CMK (cell line): ENCODE results near the gene ARTN.

Experiments used
- DNase-seq: peaks from one replicate; pipeline ENCODE4 v3.0.0-alpha.2; 2010; ENCODE audit warnings: low read depth

Gene ARTN

DNA sequence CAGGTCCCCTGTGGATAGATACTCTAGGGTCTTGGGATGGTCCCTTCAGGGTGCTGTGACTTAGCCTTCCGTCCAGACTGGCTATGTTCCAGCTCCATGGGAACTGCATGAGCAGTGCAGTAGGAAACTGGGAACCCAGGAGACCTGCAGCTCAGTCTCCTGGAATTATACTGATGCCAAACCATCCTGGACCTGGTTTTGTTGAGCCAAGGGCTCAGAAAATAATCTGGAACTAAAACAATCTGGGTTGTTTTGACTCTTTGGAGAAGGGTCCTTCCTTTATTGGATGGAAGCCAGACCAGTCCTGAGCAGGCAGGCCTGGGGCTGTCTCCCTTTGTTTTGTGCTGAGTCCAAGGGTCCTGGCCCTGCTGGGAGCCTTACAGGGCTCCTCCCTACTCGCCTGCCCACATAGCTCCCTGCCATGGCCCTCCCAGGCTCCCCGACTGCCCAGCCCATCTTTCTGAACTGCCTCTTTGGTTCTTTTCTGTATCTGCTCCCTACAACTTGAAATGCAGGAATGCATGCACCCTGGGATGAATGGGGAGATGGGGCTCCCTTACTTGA lies 14.4 kb downstream of the ARTN start:
- DNase-seq, result no peak

DNA sequence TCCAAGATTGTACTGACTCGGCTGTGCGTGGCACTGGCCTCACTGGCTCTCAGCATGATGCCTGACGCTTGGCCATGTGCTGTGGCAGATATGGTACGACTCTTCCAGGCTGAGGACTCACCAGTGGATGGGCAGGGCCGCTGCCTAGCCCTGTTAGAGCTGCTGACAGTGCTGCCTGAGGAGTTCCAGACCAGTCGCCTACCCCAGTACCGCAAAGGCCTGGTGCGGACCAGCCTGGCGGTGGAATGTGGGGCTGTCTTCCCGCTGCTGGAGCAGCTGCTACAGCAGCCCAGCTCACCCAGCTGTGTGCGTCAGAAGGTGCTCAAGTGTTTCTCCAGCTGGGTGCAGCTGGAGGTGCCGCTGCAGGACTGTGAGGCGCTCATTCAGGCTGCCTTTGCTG lies 16.1 kb downstream of the ARTN start:
- no peak for DNase-seq

DNA sequence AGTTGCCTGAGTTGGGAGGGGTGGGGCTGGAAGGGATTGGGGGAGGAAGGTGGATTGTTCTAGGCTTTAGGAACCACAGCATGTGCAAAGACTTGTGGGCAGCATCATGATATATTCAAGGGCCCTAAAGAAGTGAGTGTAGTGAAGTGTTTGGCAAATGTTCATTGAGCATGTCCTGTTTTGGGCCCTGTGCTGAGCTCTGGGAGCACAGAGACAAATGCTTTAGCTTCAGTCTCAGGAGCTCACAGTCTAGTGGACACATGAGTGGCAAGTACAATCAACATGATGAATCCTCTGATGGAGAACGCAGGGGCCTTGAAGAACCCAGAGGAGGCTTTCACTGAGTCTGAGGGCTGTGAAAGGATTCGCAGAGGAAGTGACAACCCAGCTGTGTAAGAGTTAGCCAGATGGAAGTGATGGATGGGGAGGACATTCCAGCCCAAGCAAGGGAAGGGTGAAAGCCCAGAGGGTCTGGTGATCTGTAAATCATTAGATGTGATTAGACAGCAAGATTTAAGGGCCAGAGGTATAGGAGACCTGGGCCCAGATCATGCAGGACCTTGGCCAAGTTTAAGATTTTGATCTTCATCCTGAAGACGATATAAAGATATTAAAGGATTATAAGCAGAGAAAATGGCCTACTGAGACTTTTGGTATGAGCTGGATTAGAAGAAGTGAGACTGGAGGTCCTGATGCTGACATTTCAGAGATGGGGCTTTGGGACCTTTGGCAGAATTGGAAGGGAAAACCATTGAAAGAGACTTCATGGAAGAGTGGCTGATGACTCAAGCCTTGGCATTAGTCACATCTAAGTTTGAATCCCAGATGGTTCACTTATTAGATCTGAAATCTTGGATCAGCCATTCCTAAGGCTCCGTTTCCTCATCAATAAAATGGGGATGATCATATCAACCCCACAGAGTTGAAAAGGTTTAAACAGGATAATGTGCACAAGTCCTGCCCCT lies 17.7 kb downstream of the ARTN start:
- DNase-seq, result no peak

DNA sequence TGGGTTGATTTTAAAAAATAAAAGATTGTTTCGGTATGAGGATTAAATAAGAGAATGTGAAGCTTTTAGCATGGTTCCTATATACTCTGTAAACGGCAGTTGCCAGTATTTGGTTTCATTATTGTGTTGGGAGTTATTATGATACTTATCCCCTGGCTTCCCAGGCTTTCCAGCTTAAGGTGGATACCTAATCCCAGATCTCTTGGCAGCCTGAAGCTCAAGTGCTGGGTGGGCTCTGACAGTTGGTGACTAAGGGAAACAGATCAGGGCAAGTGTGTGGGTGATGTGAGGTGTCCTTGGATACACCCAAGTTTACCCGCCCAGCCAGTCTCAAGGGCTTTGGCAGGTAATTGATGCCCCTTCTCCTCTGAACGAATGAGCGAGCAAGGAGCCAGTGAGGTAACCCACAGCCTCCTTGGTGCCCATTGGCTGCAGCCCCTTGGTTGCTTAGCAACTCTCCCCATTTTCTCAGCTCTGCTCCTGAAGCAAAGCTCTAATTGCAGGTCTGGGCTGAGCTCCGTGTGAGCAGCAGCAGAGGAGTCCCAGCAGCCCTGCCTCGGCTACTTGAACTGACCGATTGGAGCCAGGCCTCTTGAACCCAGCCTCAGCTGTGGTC lies 19.2 kb downstream of the ARTN start:
- DNase-seq, result no peak

DNA sequence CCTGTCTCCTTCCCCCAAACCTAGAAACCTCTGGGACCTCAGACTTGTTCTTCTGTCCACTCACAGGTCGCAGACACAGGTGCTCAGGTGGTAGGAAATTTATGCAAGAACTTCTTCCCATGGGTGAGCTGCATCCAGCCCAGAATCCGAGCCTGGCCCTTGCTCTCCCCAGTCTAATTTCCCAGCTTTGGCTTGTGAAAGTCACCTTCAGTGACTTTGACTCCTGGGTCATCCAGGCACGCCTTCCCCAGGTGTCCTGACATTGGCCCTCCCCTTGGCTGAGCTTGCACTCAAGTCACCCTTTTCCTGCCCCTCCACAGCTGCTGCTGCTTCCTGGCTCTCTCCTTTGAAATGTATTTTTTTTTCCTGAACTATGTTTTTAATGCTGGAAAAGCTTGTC lies 19.8 kb downstream of the ARTN start:
- no peak for DNase-seq

DNA sequence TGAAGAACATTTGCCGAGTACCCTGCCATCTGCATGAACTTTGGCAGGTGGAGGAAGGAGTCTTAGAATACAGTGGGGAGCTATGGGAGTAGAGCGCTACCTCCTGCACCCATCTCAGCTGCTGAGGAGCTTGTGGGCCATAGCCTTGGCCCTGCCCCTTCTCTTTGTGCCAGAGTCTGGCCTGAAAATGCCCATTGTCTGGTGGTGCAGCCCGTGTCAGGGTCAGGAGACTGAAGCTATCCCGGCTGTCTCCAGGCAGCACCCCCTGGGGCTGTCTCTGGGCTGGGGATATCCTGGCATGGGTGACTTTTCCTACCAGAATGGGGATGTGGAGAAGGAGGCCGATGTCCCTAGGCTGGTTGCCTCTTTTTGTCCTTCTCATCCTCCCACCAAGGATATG lies 20.4 kb downstream of the ARTN start:
- no peak for DNase-seq

DNA sequence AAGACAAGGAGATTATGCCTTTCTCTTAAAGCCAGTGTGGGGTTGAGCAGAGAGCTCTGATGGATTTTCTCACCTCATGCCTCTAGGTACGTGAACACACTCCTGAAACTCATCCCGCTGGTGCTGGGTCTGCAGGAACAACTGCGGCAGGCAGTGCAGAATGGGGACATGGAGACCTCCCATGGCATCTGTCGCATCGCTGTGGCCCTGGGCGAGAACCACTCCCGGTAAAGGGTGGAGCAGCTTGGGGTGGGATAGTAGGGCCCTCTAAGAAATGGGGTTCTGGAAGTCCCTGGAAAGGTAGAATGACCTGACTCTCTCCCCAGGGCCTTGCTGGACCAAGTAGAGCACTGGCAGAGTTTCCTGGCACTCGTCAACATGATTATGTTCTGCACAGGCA lies 22.6 kb downstream of the ARTN start:
- DNase-seq, result no peak

DNA sequence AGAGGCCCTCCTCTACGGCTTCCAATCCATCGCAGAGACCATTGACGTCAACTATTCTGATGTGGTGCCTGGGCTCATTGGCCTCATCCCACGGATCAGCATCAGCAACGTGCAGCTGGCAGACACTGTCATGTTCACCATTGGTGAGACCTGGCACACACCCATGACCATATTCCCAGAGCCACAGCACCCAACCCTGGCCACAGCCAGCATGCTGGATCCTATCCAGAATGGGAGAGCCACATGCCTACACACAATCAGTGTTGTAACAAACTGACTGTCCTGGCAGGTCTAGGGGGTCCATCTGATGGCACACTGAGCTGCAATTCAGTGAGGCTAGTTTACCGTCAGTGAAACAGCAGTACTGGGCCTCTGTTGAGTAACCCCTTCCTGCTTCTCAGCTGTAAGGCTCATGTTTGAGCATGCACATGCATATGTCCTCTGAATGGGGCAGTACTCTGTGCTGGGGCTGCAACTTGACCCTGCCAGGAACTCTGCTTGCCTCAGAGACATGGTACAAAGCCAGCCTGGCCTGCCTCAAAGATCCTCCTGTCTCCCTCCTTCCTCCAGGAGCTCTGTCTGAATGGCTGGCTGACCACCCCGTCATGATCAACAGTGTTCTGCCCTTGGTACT lies 23.9 kb downstream of the ARTN start:
- no peak for DNase-seq

DNA sequence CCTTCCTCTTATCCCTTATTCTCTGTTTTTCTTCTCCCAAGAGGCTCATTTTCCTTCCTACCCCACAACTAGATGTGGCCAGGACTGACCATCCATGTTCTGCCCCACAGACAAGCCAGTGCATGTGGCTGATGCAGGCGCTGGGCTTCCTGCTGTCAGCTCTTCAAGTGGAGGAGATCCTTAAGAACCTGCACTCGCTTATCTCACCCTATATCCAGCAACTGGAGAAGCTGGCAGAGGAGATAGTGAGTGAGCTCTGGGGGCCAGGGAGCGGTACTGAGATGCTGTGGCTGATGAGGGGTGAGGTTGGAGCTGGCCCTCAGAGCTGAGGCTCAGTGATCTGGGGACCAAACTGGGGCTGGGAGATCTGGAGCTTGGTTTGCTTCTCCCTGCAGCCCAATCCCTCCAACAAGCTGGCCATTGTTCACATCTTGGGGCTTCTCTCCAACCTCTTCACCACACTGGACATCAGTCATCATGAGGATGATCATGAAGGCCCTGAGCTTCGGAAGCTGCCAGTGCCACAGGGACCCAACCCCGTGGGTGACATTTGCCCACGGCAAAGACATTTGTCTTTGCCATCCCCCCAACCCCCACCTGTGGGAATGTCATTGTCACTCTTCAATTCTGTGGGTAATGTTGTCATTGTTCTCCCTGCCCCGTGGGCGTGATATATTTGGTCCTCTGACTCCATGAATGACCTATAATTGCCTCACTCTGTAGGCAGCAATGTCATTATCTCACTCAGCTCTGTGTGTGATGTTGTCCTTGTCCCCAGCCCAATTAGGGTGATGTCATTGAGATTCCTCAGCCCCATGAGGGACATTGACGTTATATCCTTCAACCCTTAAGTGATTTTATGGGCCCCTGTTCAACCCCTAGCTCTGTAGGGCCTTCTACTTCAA lies 25.0 kb downstream of the ARTN start:
- peak; percentile 60 for DNase-seq

DNA sequence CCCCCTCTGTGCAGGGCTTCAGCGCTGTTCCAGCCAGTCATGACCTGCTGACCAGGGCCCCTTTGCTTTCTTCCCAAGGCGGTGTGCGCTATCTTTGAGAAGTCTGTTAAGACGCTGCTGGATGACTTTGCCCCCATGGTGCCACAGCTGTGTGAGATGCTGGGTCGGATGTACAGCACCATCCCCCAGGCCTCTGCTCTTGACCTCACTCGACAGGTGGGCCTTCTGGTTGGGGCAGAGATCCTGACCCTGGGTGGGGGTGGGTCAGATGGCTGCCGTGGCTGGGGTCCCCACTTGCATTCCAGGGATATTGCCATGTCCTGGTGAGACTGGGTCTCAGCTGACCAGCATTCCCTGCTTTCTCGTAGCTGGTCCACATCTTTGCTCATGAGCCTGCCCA lies 27.2 kb downstream of the ARTN start:
- DNase-seq, result no peak

DNA sequence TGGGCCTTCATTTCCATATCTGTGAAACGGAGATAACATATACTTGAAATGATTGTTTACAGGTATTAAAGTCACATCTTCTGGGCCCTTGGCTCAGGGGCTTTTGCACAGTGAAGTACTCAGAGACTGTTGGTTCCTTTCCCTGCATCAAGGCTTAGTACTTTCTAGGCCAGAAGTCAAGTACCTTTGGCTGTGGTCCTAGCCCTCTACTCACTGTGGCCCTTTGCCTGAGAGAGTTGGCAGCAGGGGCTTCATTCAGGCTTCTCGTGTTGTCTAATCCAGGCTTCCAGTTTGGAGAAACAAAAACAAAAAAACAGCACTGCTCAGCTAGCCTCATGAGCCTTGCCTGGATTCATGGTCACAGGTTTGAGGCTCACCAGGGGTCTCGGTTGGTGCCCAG lies 28.1 kb downstream of the ARTN start:
- DNase-seq, result no peak

DNA sequence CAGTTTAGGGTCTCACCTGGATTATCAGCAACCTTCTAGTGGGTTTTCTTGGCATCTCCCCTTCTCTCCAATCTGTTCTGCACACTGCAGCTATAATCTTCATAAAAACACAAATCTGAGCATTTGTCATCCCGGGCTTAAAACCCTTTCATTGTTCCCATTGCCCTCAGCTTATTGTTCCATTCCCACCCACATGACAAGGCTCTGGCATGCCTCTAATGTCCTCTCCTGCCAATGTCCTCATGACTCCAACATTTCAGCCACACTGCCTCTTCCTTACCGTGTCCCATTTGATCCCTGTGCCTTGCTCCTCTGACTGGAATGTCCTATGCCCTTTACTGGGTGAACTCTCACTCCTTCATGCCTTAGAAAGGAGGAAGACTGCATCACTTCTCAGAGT lies 28.7 kb downstream of the ARTN start:
- no peak for DNase-seq

DNA sequence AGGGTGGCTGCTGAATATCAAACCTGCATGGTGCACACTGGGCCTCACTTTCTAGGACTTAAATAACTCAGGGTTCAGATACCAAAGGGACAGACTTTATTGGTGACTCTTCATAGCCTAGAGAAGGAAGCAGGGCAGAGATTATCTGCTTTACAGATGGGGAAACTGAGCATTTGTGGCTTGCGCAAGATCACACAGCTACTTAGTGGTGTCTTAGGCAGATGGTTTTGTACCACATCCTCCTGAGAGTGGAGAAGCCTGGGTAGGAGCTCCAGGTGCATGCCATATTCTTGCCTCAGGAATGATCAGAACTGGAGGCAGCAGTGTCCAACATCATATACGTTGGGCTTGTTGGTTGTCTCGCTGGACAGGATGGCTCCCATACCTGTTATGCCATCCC lies 29.4 kb downstream of the ARTN start:
- DNase-seq, result no peak

DNA sequence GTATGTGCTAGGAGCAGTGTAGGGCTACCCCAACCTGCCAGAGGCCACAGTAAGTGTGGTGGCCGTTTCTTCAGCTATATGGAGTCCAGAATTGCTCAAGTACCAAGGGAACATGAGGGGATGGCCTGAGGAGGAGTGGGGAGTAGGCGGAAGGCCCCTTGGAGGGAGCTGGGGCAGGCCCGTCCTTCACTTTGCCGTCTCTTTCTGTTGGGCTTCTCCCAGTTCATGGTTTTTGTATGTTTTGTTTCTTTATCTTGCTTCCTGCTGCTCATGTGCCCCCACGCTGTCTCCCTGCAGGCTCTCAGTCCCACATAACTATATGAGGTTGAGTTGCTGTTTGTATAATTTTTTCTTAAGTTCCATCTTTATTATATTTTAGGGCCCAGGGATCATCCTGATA lies 30.3 kb downstream of the ARTN start:
- DNase-seq, result no peak

DNA sequence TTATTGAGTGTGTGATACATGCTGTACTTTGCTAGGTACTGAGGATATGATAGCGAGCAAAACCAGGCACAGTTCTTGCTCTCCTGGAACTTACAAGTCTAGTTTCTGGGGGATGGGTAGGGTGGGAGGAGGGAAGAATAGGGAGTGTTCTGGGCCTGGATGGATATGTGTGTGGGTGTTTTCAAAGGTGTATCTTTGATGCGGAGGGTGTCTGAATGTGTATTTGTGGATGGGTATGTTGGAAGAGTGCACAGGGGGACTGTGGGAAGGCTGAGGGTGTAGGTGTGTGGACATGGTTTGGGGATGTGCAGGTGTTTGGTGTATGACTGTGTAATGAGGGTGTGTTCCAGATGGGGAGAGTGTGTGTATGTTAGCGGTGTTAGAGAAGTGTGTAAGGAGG lies 31.7 kb downstream of the ARTN start:
- no peak for DNase-seq

DNA sequence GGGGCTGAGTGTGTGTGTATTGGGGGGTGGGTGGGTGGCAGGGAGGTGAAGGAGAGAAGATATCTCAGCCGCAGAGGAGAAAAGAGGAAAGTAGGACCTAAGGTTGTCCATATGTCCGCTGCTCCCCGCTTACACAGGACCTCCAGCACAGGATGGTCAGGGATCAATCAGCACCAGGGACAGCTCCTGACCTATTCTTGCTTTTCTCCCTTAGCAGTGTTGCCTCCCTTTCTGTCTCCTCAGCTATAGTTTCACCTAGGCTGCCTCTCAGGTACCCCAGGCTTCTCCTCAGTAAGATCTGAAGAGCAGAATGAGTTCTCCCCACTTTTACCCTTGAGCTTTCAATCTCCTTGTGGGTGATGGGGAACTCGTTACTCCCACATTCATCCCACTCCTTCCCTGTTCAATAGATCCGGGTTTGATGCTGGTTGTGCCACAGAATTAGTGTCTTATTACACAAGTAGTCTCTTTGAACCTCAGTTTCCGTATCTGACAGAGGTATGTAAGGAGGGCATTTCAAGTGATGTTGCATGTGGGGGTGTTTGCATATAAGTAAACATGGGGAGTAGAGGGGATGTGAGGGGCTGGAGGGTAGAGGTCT lies 34.8 kb downstream of the ARTN start:
- no peak for DNase-seq

DNA sequence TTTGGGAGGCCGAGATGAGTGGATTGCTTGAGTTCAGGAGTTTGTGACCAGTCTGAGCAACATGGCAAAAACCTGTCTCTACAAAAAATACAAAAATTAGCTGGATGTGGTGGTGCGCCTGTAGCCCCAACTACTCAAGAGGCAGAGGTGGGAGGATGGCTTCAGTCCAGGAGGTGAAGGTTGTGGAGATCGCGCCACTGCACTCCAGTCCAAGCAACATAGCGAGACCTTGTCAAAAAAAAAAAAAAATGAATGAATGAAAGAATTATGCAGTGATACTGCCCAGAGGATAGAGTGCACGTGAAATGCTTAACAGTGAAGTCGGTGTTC lies 35.8 kb downstream of the ARTN start:
- no peak for DNase-seq

DNA sequence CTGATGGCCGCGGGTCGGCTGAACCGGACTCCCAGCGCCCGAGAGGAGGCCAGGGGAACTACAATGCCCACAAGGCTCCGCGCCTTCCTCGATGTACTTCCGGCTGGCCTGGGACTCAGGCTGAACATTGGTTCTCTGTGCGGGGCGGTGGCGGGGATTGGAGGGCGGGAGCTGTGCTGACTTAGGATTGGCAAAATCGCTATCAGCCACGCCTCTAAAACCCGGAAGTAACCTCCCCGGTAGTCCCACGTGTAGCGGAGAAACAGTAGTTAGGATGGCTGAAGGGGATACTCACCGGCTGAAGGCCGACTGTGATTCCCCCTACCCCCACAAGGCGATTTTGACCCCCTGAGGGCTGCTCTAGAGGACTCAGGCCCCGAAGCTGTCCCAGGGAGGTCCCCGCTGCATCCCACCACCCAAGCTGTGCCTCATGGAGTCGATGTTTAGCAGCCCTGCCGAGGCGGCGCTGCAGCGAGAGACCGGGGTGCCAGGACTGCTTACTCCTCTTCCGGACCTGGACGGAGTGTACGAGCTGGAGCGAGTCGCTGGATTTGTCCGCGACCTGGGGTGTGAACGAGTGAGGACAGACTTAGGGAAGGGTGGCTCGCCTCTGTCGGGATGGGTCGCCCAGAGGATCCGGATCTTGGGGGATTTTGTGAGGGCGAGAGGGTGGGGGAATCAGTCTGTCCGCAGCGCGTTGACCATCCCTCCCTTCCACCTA lies 36.3 kb downstream of the ARTN start, which contains the start of gene DPH2:
DPH2 (plus strand) TSS at position 265 of the 721 bp plus-strand sequence; CDS start at position 431, 166 bp downstream.
- DNase-seq, result peak; percentile 95

DNA sequence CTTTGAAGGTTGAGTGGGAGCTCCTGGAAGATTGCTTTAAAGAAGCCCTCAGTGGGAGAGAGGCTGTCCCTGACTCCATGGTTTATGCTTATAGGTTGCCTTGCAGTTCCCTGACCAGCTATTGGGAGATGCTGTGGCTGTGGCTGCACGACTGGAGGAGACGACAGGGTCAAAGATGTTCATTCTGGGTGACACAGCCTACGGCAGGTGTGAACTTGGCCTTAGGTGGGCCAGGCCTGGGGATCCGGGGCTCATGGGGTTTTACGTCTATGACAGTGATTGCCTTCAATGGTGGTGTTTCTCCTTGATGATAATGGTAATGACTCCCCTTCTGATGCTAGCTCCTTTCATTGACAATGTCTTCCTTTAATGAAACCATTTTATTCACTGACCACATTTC lies 36.9 kb downstream of the ARTN start:
- DNase-seq, result no peak

DNA sequence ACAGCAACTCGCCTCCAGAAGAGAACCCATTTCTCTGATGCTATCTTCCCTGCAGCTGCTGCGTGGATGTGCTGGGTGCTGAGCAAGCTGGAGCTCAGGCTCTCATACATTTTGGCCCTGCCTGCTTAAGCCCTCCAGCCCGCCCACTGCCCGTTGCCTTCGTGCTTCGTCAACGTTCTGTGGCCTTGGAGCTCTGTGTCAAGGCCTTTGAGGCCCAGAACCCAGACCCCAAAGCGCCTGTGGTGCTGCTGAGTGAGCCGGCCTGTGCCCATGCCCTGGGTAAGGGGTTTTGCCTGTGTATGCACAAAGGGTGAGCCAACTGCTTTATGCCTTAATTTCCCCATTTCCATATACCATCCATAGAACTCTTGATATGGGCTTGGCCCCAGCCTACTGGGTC lies 37.3 kb downstream of the ARTN start:
- DNase-seq, result no peak
